Endothelial cell of umbilical vein (primary cell): Measurements from ENCODE around the gene CLCN2. TPM values are rescaled to one million over a fixed set of nuclear protein-coding genes. Genes with fewer than 3 reads are reported as not detected.

Source experiments
- BruUV-seq: library from RNA; stranded (reverse); fragments of 400-500 nt; replicated peaks from 2 replicates; lab custom pipeline; 2021; lab: Mats Ljungman, UMichigan
- CTCF ChIA-PET: fragments of 300-600, 350-600 bp; sonication (Branson Sonifier 250); formaldehyde crosslinking; loops from one replicate; lab custom pipeline; 2021; ENCODE audit warnings: antibody characterized with exemption, inconsistent platforms; lab: Charles Lee
- POLR2A ChIA-PET: fragments of 300-600, 350-600 bp; sonication (Branson Sonifier 250); formaldehyde crosslinking; loops from one replicate; lab custom pipeline; 2021; ENCODE audit warnings: antibody characterized with exemption, inconsistent platforms; lab: Charles Lee
- DNase-seq: peaks from one replicate; pipeline ENCODE4 v3.0.0-alpha.2; 2011; ENCODE audit warnings: low read depth, low spot score
- FAIRE-seq: peaks from 2 replicates; lab custom pipeline; 2011; peaks lifted over from hg19 to GRCh38; lab: Jason Lieb, UNC
- H2AFZ ChIP-seq: 2 replicates; pipeline ENCODE4 v1.6.0; 2012; ENCODE audit warnings: low read depth, low read length, control low read depth, inconsistent platforms
- H3K27ac ChIP-seq: 2 replicates; pipeline ENCODE4 v1.5.1; 2011; ENCODE audit warnings: low read depth, mild to moderate bottlenecking, control low read depth, low read length, moderate library complexity; ENCODE audit not compliant: insufficient read depth
- H3K27me3 ChIP-seq, 2 experiments: 2 replicates each; pipeline versions ENCODE4 v1.6.0 to v1.6.1; 2011; ENCODE audit warnings: low read length in 2 of 2, mixed read lengths in 1 of 2; ENCODE audit not compliant: control insufficient read depth in 2 of 2, insufficient read depth in 2 of 2
- H3K36me3 ChIP-seq, 2 experiments: 2 replicates in 1 of 2; 3 replicates in 1 of 2; pipeline ENCODE4 v1.5.1; 2011; ENCODE audit warnings: low read length in 2 of 2, mild to moderate bottlenecking in 1 of 2, moderate library complexity in 1 of 2; ENCODE audit not compliant: control insufficient read depth in 2 of 2, insufficient read depth in 2 of 2; ENCODE audit errors: extremely low read depth in 1 of 2
- H3K4me1 ChIP-seq: 3 replicates; pipeline ENCODE4 v1.5.1; 2011; ENCODE audit warnings: mild to moderate bottlenecking, low read length; ENCODE audit not compliant: control insufficient read depth, insufficient read depth; ENCODE audit errors: extremely low read depth
- H3K4me2 ChIP-seq: 2 replicates; pipeline ENCODE4 v1.6.1; 2011; ENCODE audit warnings: low read length, control low read depth, mixed read lengths; ENCODE audit not compliant: insufficient read depth
- H3K4me3 ChIP-seq, 3 experiments: fragments of 200-600 bp in 1 of 3; sonication (generic), shearing (Covaris generic) in 1 of 3; replicated peaks in 1 of 3; 2 replicates each; pipeline ENCODE4 v1.5.1; 2011 to 2016; ENCODE audit warnings: control low read depth in 3 of 3, low read length in 3 of 3, mild to moderate bottlenecking in 2 of 3, inconsistent platforms in 1 of 3, low read depth in 1 of 3, moderate library complexity in 1 of 3; ENCODE audit not compliant: insufficient read depth in 1 of 3
- H3K79me2 ChIP-seq: 2 replicates; pipeline ENCODE4 v1.6.0; 2012; ENCODE audit warnings: low read length, inconsistent platforms; ENCODE audit not compliant: control insufficient read depth, insufficient read depth
- H3K9ac ChIP-seq: replicated peaks from 2 replicates; pipeline ENCODE3; 2011; ENCODE audit warnings: low read length, control low read depth; ENCODE audit not compliant: insufficient read depth; ENCODE audit errors: extremely low read depth
- H3K9me1 ChIP-seq: replicated peaks from 3 replicates; pipeline ENCODE4 v1.6.0; 2011; ENCODE audit warnings: mild to moderate bottlenecking, low read length; ENCODE audit not compliant: control insufficient read depth, insufficient read depth; ENCODE audit errors: extremely low read depth
- H3K9me3 ChIP-seq: replicated peaks from 2 replicates; pipeline ENCODE4 v1.5.1; 2012; ENCODE audit warnings: low read length, inconsistent platforms; ENCODE audit not compliant: control insufficient read depth, insufficient read depth
- H4K20me1 ChIP-seq: replicated peaks from 2 replicates; pipeline ENCODE3; 2011; ENCODE audit warnings: mild to moderate bottlenecking, low read length; ENCODE audit not compliant: control insufficient read depth, insufficient read depth; ENCODE audit errors: extremely low read depth
- EZH2 ChIP-seq: IDR thresholded peaks from 2 replicates; pipeline ENCODE4 v1.6.1; 2012; ENCODE audit warnings: borderline replicate concordance, low read depth, mild to moderate bottlenecking, moderate library complexity, low read length, inconsistent platforms; ENCODE audit not compliant: severe bottlenecking
- FOS ChIP-seq: IDR thresholded peaks from 2 replicates; pipeline ENCODE4 v1.6.1; 2011; ENCODE audit warnings: mild to moderate bottlenecking, low read length, moderate library complexity, borderline replicate concordance; ENCODE audit not compliant: insufficient read depth
- POLR2A ChIP-seq: IDR thresholded peaks from 2 replicates; pipeline ENCODE4 v1.6.1; 2012; ENCODE audit warnings: low read depth, mild to moderate bottlenecking, control low read depth, low read length
- POLR2AphosphoS5 ChIP-seq: IDR thresholded peaks from 2 replicates; pipeline ENCODE4 v1.6.1; 2012; ENCODE audit warnings: low read depth, mild to moderate bottlenecking, control low read depth, low read length, moderate library complexity; ENCODE audit not compliant: insufficient read depth
- dilution Hi-C: fragments of 300-500 bp; cut with MboI; formaldehyde crosslinking; loops from one replicate; pipeline ENCODE4 v1.15.0; 2019; ENCODE audit warnings: low sequenced_read_pairs; ENCODE audit not compliant: extremely low pct_ligation_motif_present
- intact Hi-C: fragments of 100-400 bp; cut with micrococcal nuclease; formaldehyde crosslinking; loops from one replicate; pipeline ENCODE4 v1.10.0; 2022
- polyA plus RNA-seq, 4 experiments: library from polyadenylated mRNA; depleted of rRNA in 3 of 4; stranded (reverse) in 3 of 4; unstranded in 1 of 4; fragments of >200 nt; gene quantifications; 2 replicates each; pipeline versions ENCODE4 v1.2.1 to v1.2.3, GENCODE V29; 2011 to 2012; ENCODE audit warnings: missing spikeins in 1 of 4
- total RNA-seq: library from RNA; stranded (reverse); gene quantifications from 2 replicates; pipeline ENCODE4 v1.2.3, GENCODE V29; 2021
- TF ChIP-seq, protein P1 (sequence below), 2 donors: IDR thresholded peaks; 1 replicate in 1 of 2; 2 replicates in 1 of 2; pipeline ENCODE4 v1.5.1; 2011; ENCODE audit warnings: low read length in 2 of 2, mild to moderate bottlenecking in 2 of 2, moderate library complexity in 2 of 2, control low read depth in 1 of 2, inconsistent platforms in 1 of 2, low read depth in 1 of 2; ENCODE audit not compliant: insufficient read depth in 1 of 2; ENCODE audit errors: extremely low read depth in 1 of 2

CLCN2 gene
- total and polyA plus RNA-seq, 2 donors (not counting 3 experiments of a cell fraction or from before 2014, with no cell fraction given): 3.5 to 6.5 TPM

DNA sequence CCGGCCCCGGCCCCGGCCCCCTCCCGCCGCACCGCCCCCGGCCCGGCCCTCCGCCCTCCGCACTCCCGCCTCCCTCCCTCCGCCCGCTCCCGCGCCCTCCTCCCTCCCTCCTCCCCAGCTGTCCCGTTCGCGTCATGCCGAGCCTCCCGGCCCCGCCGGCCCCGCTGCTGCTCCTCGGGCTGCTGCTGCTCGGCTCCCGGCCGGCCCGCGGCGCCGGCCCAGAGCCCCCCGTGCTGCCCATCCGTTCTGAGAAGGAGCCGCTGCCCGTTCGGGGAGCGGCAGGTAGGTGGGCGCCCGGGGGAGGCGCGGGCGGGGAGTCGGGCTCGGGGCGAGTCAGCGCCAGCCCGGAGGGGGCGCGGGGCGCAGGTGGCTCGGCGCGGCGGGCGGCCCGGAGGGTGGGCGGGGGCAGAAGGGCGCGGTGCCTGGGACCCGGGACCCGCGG, 18.8 kb upstream of the CLCN2 start:
- TF ChIP-seq, protein P1, sequence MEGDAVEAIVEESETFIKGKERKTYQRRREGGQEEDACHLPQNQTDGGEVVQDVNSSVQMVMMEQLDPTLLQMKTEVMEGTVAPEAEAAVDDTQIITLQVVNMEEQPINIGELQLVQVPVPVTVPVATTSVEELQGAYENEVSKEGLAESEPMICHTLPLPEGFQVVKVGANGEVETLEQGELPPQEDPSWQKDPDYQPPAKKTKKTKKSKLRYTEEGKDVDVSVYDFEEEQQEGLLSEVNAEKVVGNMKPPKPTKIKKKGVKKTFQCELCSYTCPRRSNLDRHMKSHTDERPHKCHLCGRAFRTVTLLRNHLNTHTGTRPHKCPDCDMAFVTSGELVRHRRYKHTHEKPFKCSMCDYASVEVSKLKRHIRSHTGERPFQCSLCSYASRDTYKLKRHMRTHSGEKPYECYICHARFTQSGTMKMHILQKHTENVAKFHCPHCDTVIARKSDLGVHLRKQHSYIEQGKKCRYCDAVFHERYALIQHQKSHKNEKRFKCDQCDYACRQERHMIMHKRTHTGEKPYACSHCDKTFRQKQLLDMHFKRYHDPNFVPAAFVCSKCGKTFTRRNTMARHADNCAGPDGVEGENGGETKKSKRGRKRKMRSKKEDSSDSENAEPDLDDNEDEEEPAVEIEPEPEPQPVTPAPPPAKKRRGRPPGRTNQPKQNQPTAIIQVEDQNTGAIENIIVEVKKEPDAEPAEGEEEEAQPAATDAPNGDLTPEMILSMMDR (IDR thresholded peaks at IDR 0.05; ENCODE audit: extremely low read depth in 1 of 2, insufficient read depth in 1 of 2, low read depth in 1 of 2, low read length in 2 of 2): no peak
- no peak for TF ChIP-seq EZH2
- TF ChIP-seq POLR2A: no peak
- no peak for TF ChIP-seq POLR2AphosphoS5
- no peak for TF ChIP-seq FOS
- H3K27me3 ChIP-seq: peaks cover 45 to 51% of the 10 kb centered on the region in 2 experiments
- H2AFZ ChIP-seq: no peak overlapping the region
- dilution Hi-C loops (no loop called here), intact Hi-C loops (loop anchor here (5.0 kb wide), 1 partner anchor 358 kb away; no protein-coding TSS in a partner anchor)
- H3K36me3 ChIP-seq: no peaks in the 10 kb centered on the region
- CTCF ChIA-PET: interaction anchor here (3.0 kb wide), 1 partner anchor 9 kb away, joined by 21 read pairs; no protein-coding TSS in a partner anchor
- no TSS peak for BruUV-seq
- peaks cover 10% of the 10 kb centered on the region for H3K4me1 ChIP-seq
- peak overlapping the region in 1 of 3 experiments; percentile 10 for H3K4me3 ChIP-seq
- POLR2A ChIA-PET: no interaction called here
- no peak overlapping the region for H3K4me2 ChIP-seq
- H3K27ac ChIP-seq: no peak overlapping the region
- no peaks in the 10 kb centered on the region for H3K79me2 ChIP-seq
- no peaks in the 10 kb centered on the region for H3K9me1 ChIP-seq
- no peaks in the 10 kb centered on the region for H4K20me1 ChIP-seq
- H3K9ac ChIP-seq: no peak overlapping the region
- no peaks in the 10 kb centered on the region for H3K9me3 ChIP-seq
- DNase-seq: no peak
- FAIRE-seq: no peak
